Subcutaneous adipose tissue (tissue), 4 donors: ENCODE data around the gene IFITM1. TPM values are rescaled to one million over a fixed set of nuclear protein-coding genes. Genes with fewer than 3 reads are reported as not detected.

Source experiments
- CTCF ChIP-seq: fragments of 450-650 bp; IDR thresholded peaks from one replicate; pipeline ENCODE4 v1.5.1; 2016; ENCODE audit warnings: low read depth, mild to moderate bottlenecking, control low read depth, antibody characterized with exemption, moderate library complexity
- total RNA-seq, 4 donors: library from RNA; depleted of rRNA; stranded (reverse); fragments of >200 nt; gene quantifications; one replicate each; pipeline ENCODE4 v1.1.0, GENCODE V29; 2016

IFITM1 gene
- total RNA-seq, 4 donors from 2014 or later = 123 to 199 (median 149) TPM

GRCh38 chr11:295351-296170 is 18.3 kb upstream of the IFITM1 start:
- TF ChIP-seq CTCF = no peak

GRCh38 chr11:296171-297050 is 17.4 kb upstream of the IFITM1 start:
- no peak for TF ChIP-seq CTCF

- TF ChIP-seq CTCF = no peak
These were observed 16.7 kb upstream of the IFITM1 start for GRCh38 chr11:297051-297585.

GRCh38 chr11:297586-298405 is 16.0 kb upstream of the IFITM1 start:
- no peak for TF ChIP-seq CTCF

- no peak for TF ChIP-seq CTCF
These were observed 15.3 kb upstream of the IFITM1 start for GRCh38 chr11:298406-299065.

- no peak for TF ChIP-seq CTCF
These were observed 14.6 kb upstream of the IFITM1 start, which contains the start of gene IFITM5 for GRCh38 chr11:299081-299891. IFITM5 (minus strand) TSS chr11:299526; CDS start chr11:299490, 36 bp downstream.
